RPMI8226 (cell line): ENCODE results near the gene ZNF330.

ENCODE experiments used
- DNase-seq: peaks from one replicate; pipeline ENCODE4 v3.0.0-alpha.2; 2015

Gene ZNF330

DNA sequence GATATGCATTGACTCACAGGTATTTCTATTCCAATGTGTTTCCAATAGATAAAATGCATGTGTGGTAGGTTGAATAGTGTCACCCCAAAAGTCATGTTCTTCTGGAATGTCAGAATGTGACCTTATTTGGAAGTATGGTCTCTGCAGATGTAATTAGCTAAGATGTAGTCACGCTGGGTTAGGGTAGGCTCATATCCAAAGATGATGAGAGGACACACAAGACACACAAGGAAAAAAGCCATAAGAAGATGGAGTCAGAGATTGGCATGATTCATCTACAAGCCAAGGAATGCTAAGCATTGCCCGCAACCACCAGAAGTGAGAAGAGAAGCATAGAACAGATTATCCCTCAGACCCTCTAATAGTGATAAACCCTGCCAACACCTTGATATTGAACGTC lies 17.5 kb downstream of the ZNF330 start:
- no peak for DNase-seq

DNA sequence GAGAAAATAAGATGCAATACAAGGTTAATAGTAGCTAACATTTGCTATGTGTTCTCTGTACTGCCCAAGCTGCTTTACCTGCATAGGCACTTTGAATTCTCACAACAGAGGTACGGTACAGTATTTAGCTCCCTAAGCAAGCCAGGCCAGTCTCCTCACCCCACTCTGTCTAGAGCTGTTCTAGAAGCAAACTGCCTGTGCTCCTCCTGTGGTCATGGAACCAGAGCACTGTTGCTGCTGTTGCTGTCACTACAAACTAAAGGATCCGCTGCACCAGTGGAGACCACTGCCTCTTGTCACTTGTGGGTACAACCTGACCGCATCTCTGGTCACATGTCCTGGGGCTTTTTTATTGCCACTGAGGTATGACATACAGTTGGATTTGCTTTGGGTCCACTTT lies 19.6 kb downstream of the ZNF330 start:
- no peak for DNase-seq

DNA sequence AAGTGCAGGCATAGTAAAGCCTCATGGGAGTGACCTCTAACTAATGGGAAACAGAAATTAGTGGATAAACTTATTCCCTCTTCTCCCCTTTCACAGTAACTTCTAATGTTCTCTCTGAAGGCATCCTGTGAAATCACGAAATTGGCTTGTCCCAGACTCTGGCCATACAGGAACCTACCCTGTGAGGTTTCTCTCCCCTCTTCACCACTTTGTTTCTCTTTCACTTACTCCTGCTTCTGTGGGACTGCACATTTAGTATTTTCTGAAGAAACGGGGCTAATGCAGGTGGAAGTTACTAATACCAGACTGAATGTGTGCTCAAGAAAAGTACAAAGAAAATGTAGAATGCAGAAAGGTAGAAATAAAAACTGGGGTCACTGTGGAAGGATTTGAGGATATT lies 20.0 kb downstream of the ZNF330 start:
- no peak for DNase-seq

DNA sequence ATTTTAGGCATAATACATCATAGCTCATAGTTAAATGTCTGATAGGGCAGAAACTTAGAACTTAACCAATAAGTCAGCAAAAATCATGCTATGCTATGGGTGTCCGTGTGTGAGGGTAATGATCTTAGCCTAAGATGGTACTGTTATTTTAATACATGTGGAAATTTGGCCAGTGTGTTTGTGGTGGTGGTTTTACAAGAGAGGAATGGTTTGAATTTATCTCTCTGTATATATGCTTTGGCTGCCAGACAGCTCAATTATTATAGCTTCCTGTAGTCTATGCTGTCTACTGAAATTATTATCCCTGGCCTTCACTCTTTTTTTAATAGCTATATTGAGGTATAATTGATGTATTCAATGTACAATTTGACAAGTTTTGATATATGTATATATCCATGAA lies 21.3 kb downstream of the ZNF330 start:
- no peak for DNase-seq

DNA sequence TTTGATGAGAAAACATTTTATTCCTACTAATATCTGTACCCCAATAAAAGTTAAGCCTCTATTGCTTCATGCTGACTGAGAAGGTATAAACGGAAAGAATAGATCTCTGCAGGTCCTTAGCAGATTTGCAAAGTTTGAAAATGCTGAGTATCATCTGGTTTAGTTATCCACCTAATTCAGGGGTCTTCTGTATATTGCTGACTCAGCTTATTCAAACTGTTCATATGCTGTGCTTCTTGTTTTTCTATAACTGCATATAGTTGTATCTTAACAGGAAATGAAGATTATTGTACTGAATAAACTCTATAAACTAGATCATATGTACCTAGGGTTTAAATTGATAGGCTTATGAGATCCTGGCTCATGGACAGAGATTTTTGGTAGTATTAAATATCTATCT lies 23.7 kb downstream of the ZNF330 start:
- no peak for DNase-seq

DNA sequence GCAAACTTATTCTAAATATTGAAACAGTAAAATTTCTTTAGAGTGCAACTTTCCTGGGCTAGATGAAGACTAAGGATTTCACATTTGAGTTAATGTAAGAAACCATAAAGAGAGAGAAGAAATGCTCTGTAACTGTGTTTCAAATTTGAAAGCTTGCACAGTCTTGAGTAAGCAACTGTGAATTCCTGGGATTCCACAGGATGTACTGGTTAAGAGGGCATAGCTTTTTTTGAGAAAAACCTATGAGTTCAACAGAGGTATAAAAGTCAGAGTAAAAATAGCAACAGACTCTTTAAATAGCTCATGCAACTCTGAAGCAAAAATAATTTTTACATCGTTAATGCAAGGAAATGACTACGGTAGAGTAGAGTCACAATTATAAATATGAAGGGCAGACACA lies 25.5 kb downstream of the ZNF330 start:
- DNase-seq = no peak

DNA sequence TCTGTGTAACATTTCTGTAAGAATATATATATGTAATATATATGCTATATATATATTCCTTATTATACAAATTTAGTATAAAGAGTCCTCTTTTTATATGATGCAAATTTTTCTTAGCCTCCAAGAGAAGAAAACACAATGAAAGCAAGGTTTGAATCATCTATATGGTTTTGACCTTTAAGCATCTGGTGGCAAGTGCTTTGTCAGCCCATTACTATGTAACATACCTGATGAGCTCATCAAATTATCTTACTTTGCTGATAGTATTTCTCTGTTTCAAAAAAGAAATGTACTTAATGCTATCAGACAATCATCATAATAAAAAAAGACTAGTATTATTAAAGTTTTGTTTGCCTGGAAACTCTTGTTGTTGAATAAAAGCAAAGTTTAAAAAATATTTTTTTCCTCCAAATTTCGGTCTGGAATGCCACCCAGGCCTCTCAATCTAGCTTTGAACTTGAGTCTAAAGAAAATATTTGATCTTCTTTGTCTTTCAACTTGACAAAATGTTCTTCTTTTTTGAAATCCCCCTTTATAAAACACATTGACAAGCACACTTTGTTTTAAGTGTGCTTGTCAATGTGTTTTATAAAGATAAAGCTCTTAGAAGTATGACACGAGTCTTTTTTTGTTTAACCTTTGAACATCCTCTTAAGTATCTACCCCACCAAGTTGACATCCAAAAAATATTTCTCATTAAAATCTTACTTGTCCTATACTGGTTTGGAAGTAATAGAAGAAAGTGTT lies 26.2 kb downstream of the ZNF330 start:
- DNase-seq = peak; percentile 13

DNA sequence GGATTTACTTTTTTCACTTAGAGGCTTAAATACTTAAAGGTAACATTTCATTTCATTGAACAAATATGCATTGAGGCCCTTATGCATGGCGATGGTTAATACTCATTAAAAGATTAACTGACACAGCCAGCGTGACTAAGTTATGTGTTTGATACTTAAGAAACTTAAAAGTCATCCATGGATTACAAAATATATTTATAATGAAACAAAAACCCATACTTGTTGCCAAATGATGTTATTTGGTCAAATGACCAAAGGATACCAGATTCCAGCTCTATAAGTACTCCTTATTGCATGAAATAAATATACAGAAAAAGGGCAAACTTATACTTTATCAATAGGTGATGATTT lies 26.7 kb downstream of the ZNF330 start:
- DNase-seq = no peak

DNA sequence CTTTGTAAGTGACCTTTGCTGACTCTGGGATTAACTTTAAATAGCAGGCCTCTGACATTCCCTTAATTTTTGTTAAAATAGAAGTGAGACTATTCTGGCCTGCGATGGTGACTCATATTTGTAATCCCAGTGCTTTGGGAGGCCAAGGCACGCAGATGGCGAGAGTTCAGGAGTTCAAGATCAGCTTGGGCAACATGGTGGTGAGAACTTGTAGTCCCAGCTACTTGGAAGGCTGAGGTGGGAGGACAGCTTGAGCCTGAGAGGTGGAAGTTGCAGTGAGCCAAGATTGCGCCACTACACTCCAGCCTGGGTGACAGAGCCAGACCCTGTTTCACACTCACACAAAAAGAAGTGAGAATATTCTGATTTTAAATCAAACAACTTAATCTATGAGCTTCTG lies 27.3 kb downstream of the ZNF330 start:
- no peak for DNase-seq

DNA sequence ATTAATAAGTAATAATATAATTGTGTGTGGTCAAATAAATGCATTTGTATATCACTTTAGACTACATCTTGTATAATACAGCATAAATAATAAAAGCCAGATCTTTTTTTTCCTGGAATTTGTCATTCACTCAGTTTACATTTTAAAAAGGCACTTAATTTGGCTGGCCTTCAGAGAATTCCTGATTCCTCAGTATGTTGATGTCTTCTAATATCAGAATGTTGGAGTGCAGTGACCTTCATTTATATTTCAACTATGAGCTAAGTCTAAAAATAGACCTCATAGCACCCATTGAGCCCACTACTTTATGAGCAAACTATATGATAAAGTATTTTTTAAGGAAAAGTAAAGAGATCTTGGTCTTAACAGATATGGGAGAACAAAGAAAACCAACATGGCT lies 27.8 kb downstream of the ZNF330 start:
- DNase-seq = no peak

DNA sequence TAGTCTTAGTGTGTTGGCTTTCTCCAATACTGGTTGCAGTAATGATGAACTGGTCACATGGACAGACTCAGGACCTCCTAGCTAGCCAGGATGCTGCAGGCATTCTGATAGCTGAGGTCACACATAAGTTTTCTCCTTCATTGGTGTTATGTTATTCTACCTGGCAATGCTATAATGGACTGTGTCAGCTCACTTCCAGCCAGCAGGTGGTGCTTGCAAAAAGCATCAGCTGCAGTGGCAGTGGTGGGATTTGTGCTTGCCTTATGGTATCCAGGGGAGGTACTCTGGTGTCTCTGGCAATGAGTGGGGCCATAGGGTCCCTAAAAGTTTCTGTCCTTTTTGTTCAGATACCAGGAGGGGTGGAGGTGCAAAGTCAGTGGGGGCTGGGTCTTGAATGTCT lies 33.6 kb downstream of the ZNF330 start:
- no peak for DNase-seq

DNA sequence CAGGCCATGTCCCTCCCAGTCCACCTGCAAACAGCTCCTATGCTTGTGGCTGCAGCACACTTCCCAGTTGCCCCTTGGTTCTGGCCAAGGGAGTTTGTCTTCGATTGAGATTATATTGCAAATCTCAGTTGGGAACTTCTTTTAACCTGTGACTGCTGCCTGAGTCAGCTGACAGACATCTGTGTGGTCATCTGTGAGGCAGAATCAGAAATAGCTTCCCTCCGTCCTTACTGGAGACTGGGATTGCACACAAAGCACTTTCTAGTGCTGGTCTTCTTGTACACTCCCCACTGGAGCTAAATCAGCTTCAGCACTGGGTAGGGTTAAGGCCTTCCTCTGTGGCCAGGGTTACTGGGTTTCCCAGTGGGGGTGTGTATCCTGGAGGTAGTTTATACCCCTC lies 34.3 kb downstream of the ZNF330 start:
- no peak for DNase-seq

DNA sequence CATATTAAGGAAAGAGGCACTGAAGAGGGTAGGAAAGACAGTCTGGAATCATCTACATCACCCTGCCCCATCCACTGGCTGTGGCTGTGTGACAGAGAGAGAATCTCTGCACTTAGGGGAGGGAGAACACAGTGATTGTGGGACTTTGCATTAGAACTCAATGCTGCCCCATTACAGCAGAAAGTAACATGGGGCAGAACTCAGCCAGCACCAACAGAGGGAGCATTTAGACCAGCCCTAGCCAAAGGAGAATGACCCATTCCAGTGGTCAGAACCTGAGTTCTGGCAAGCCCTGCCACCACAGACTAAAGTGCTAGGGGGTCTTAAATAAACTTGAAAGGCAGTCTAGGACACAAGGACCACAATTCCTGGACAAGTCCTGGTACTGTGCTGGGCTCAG lies 37.9 kb downstream of the ZNF330 start:
- no peak for DNase-seq

DNA sequence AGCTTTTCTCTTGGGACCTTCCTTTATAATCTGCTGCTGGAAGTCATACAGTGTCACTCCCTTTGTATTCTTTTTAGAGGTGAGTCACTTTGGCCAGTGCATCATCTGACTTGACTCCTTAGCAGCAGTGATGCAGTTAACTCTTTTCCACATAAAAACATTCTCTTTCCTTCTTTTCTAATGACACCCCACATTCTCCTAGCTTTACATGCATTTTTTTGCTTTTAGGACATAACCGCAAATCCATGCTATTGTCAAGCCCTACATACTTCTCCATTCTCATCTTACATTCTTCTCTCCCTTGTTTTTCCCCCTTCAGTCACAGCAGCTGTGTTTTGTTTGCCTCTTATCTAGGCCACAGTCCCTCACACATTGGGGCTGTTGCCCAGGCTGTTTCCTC lies 55.1 kb downstream of the ZNF330 start:
- no peak for DNase-seq

DNA sequence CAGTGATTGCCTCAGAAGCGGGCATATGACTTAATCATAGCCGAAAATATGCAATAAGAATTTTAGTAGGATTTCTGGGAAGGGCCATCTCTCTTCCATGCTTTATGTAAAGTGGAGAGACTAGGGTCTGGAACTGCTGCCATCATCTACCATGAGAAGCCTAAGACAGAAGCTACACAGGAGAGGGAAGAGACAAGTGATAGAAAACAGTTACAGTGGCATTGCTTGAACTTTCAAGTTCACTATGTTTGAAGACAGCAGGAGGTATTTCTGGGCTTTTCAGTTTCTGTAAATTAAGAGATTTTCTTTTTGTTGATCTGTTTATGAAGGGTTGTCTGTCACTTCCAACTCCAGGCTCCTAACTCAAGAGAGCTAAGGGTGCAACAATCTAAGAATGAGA lies 62.5 kb downstream of the ZNF330 start:
- no peak for DNase-seq

DNA sequence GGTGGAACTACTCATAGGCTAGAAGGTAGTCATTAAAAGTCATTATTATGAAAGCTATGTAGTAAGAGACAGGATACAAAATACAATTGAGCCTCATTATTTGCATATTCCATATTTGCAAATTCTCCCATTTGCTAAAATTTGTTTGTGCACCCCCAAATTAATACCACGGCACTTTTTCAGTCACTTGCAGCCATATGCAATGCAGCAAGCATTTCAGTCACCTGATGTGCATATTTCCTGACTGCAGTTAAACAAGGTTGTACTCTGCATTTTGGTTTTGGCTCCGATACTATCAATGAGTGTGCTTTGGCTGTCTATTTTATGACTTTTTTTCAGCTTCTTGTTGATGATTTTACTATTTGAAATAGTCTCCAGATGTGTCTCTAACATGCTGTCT lies 62.9 kb downstream of the ZNF330 start:
- DNase-seq = no peak
